IPS-11a (cell line): ENCODE measurements around the gene FAM234B.
"Not testable (repeated sequence)": the region's sequence is repeated elsewhere in the genome, so short reads cannot be mapped to it uniquely, and the experiment has no call there.

ENCODE experiments used
- H3K4me3 ChIP-seq: one replicate; pipeline ENCODE4 v1.5.1; 2013; ENCODE audit warnings: low read depth, low read length, control low read depth

The FAM234B gene

GRCh38 chr12:13053617-13054016 is 9.4 kb downstream of the FAM234B start:
- not testable (repeated sequence) for H3K4me3 ChIP-seq

GRCh38 chr12:13060581-13060980 is 16.4 kb downstream of the FAM234B start:
- no peak overlapping the region for H3K4me3 ChIP-seq

GRCh38 chr12:13061377-13061776 is 17.2 kb downstream of the FAM234B start:
- H3K4me3 ChIP-seq: no peak overlapping the region

- no peak overlapping the region for H3K4me3 ChIP-seq
These were observed 18.5 kb downstream of the FAM234B start for GRCh38 chr12:13062669-13063068.

- no peak overlapping the region for H3K4me3 ChIP-seq
These were observed 21.8 kb downstream of the FAM234B start for GRCh38 chr12:13066014-13066413.

GRCh38 chr12:13066459-13066858 is 22.3 kb downstream of the FAM234B start:
- no peak overlapping the region for H3K4me3 ChIP-seq

GRCh38 chr12:13067322-13067721 is 23.1 kb downstream of the FAM234B start:
- H3K4me3 ChIP-seq: no peak overlapping the region

GRCh38 chr12:13069380-13069779 is 25.2 kb downstream of the FAM234B start:
- H3K4me3 ChIP-seq: no peak overlapping the region

- H3K4me3 ChIP-seq: no peak overlapping the region
These were observed 27.4 kb downstream of the FAM234B start for GRCh38 chr12:13071305-13072280.

GRCh38 chr12:13073173-13073572 is 29.0 kb downstream of the FAM234B start:
- H3K4me3 ChIP-seq: no peak overlapping the region

GRCh38 chr12:13074396-13075117 is 30.4 kb downstream of the FAM234B start:
- H3K4me3 ChIP-seq: no peak overlapping the region

- no peak overlapping the region for H3K4me3 ChIP-seq
These were observed 30.9 kb downstream of the FAM234B start for GRCh38 chr12:13075118-13075480.

GRCh38 chr12:13075786-13076570 is 31.8 kb downstream of the FAM234B start:
- no peak overlapping the region for H3K4me3 ChIP-seq

GRCh38 chr12:13079440-13079906 is 35.3 kb downstream of the FAM234B start:
- no peak overlapping the region for H3K4me3 ChIP-seq

GRCh38 chr12:13080266-13080665 is 36.1 kb downstream of the FAM234B start:
- H3K4me3 ChIP-seq: no peak overlapping the region

- no peak overlapping the region for H3K4me3 ChIP-seq
These were observed 38.7 kb downstream of the FAM234B start for GRCh38 chr12:13082861-13083260.

GRCh38 chr12:13083638-13084037 is 39.5 kb downstream of the FAM234B start:
- not testable (repeated sequence) for H3K4me3 ChIP-seq

GRCh38 chr12:13084898-13085640 is 40.9 kb downstream of the FAM234B start:
- no peak overlapping the region for H3K4me3 ChIP-seq

GRCh38 chr12:13085968-13086686 is 41.9 kb downstream of the FAM234B start:
- H3K4me3 ChIP-seq: no peak overlapping the region

GRCh38 chr12:13087766-13088165 is 43.6 kb downstream of the FAM234B start:
- H3K4me3 ChIP-seq: no peak overlapping the region
